Measurements from ENCODE around the gene TNIK.

DNA sequence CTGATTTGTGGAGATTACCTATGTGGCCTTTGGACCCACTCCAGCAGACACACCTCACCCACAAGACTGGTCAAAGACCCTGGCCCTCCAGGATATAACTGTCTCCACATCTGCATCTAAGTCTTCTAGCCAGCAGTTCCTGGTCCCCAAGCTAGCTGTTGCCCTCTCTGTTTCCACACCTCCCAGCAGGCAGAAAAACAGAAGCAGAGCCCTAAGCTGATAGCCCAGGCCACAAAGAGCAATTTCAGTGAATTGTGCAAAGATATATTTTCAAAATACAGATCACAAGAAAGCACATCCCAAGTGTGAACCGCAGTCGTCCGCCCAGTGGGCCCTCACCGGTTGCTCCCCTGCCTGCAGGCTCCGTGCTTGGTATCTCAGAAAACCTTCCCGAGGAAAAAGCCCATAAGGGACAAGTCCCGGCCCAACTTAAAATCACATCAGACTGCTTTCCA is 2.6 kb downstream of the TNIK start:
- TF ChIP-seq, protein P1, sequence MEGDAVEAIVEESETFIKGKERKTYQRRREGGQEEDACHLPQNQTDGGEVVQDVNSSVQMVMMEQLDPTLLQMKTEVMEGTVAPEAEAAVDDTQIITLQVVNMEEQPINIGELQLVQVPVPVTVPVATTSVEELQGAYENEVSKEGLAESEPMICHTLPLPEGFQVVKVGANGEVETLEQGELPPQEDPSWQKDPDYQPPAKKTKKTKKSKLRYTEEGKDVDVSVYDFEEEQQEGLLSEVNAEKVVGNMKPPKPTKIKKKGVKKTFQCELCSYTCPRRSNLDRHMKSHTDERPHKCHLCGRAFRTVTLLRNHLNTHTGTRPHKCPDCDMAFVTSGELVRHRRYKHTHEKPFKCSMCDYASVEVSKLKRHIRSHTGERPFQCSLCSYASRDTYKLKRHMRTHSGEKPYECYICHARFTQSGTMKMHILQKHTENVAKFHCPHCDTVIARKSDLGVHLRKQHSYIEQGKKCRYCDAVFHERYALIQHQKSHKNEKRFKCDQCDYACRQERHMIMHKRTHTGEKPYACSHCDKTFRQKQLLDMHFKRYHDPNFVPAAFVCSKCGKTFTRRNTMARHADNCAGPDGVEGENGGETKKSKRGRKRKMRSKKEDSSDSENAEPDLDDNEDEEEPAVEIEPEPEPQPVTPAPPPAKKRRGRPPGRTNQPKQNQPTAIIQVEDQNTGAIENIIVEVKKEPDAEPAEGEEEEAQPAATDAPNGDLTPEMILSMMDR (IDR thresholded peaks at IDR 0.05): no peak
- TF ChIP-seq POLR2A (IDR thresholded peaks at IDR 0.05) (no peak), EP300 (IDR thresholded peaks at IDR 0.05; ENCODE audit: low read depth) (no peak), POLR2AphosphoS5 (IDR thresholded peaks at IDR 0.05) (no peak)
